HepG2 (cell line): ENCODE measurements around the gene ILKAP. TPM values are rescaled to one million over a fixed set of nuclear protein-coding genes. Genes with fewer than 3 reads are reported as not detected.

ENCODE experiments used
- CEBPG ChIP-seq: IDR thresholded peaks from 2 replicates; pipeline ENCODE4 v1.6.1; 2016
- E2F2 ChIP-seq: sonication (generic); formaldehyde crosslinking; IDR thresholded peaks from 2 replicates; pipeline ENCODE4 v1.4.0; 2020; ENCODE audit warnings: missing genetic modification reagents, borderline replicate concordance
- KDM4B ChIP-seq: sonication (generic); formaldehyde crosslinking; IDR thresholded peaks from 2 replicates; pipeline ENCODE4 v1.4.0; 2020; ENCODE audit warnings: missing genetic modification reagents
- NCOR1 ChIP-seq: fragments of 200-600 bp; sonication (generic); IDR thresholded peaks from 2 replicates; pipeline ENCODE4 v1.7.0; 2017; ENCODE audit warnings: antibody characterized with exemption, low read length, borderline replicate concordance
- NR2F6 ChIP-seq, 2 experiments: IDR thresholded peaks; 2 replicates each; pipeline ENCODE4 v1.6.1; 2016; ENCODE audit warnings: antibody characterized with exemption in 1 of 2, mild to moderate bottlenecking in 1 of 2
- PCBP1 ChIP-seq: fragments of 200-400 bp; formaldehyde crosslinking; IDR thresholded peaks from 2 replicates; pipeline ENCODE4 v1.6.1; 2017; ENCODE audit warnings: mild to moderate bottlenecking, low read depth, low read length, borderline replicate concordance
- RFX3 ChIP-seq: IDR thresholded peaks from 2 replicates; pipeline ENCODE4 v1.6.1; 2016; ENCODE audit warnings: missing biosample characterization, missing genetic modification reagents
- SIX1 ChIP-seq: sonication (generic); formaldehyde crosslinking; IDR thresholded peaks from 2 replicates; pipeline ENCODE4 v1.4.0; 2020; ENCODE audit warnings: missing genetic modification reagents, borderline replicate concordance
- ZBTB2 ChIP-seq: sonication (generic); formaldehyde crosslinking; IDR thresholded peaks from 2 replicates; pipeline ENCODE4 v1.8.0; 2022; ENCODE audit warnings: low read depth, missing genetic modification reagents
- ZKSCAN8 ChIP-seq: IDR thresholded peaks from 2 replicates; pipeline ENCODE4 v1.6.1; 2016; ENCODE audit warnings: borderline replicate concordance, missing genetic modification reagents, missing compliant biosample characterization
- ZNF530 ChIP-seq: sonication (generic); formaldehyde crosslinking; IDR thresholded peaks from 2 replicates; pipeline ENCODE4 v1.5.0; 2020; ENCODE audit warnings: low read depth, mild to moderate bottlenecking, missing genetic modification reagents
- ZNF567 ChIP-seq: sonication (generic); formaldehyde crosslinking; IDR thresholded peaks from 2 replicates; pipeline ENCODE4 v1.8.1; 2023; ENCODE audit warnings: mild to moderate bottlenecking, missing genetic modification reagents, borderline replicate concordance
- ZNF790 ChIP-seq: sonication (generic); formaldehyde crosslinking; IDR thresholded peaks from 2 replicates; pipeline ENCODE4 v1.8.0; 2022; ENCODE audit warnings: missing genetic modification reagents, mild to moderate bottlenecking, borderline replicate concordance
- polyA plus RNA-seq, 8 experiments: library from polyadenylated mRNA; depleted of rRNA in 3 of 8; stranded (reverse) in 7 of 8; unstranded in 1 of 8; fragments of >200 nt; fragmentation: Illumina TruSeq in 4 of 8; extraction: Trizol in 4 of 8; gene quantifications; 2 replicates each; pipeline versions ENCODE4 v1.2.1 to v1.2.3, GENCODE V29; 2011 to 2016; ENCODE audit warnings: low read depth in 4 of 8, missing spikeins in 1 of 8, mixed read lengths in 1 of 8; ENCODE audit not compliant: insufficient read depth in 1 of 8
- total RNA-seq, 5 experiments: library from RNA; depleted of rRNA; stranded (reverse); fragments of >200 nt; fragmentation: Illumina TruSeq; extraction: Trizol; gene quantifications; 2 replicates each; pipeline ENCODE4 v1.2.3, GENCODE V29; 2016; ENCODE audit warnings: low read depth in 1 of 5
- TF ChIP-seq, protein P1 (sequence below): sonication (generic); IDR thresholded peaks from 2 replicates; pipeline ENCODE4 v1.6.1; 2016; ENCODE audit warnings: low read depth, borderline replicate concordance
- TF ChIP-seq, protein P2 (sequence below): IDR thresholded peaks from 2 replicates; pipeline ENCODE4 v1.6.1; 2016; ENCODE audit warnings: missing compliant biosample characterization, missing genetic modification reagents, borderline replicate concordance

ILKAP gene
- total and polyA plus RNA-seq, 2 of the 13 experiments (the other 11 are each of a cell fraction or from before 2014, with no cell fraction given): 29.6 to 33.1 TPM

DNA sequence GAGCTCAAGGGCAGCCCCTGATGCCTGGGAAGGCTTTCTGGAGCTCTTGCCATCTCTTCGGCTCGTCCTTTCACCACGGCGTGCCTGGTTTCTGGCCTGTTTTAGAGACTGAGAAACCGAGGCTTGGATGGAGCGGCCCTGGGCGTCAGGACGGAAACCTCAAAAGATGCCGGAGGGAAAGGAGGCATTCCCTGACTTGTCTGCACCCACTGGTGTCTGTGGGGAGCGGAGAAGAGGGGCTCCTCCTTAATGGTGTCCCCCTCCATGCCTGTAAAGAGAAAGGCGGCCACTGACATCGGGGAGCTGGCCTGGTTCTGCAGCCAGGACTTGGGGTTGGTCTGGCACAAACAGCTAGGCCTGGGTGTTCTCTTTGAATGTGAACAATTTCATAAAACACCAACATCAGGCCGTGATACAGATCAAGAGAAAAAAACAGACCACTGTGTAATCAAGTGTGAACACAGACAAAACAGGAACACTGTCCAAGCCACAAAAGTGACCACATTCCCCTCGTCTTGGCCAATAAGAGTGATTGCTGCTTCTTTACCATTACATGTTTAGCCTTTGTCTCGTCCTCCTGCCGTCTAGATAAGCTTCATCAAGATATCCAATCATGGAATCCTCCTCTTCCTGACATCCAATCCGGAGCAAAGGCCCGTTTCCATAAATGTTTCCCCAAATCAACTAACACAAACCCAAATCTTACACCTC lies 633 bp upstream of the ILKAP start (continued):
- TF ChIP-seq, protein P1, sequence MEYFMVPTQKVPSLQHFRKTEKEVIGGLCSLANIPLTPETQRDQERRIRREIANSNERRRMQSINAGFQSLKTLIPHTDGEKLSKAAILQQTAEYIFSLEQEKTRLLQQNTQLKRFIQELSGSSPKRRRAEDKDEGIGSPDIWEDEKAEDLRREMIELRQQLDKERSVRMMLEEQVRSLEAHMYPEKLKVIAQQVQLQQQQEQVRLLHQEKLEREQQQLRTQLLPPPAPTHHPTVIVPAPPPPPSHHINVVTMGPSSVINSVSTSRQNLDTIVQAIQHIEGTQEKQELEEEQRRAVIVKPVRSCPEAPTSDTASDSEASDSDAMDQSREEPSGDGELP: no peak
- no peak for TF ChIP-seq ZKSCAN8
- TF ChIP-seq RFX3: no peak
- no peak for TF ChIP-seq E2F2 (CRISPR knock-in tag)
- no peak for TF ChIP-seq ZNF567 (CRISPR knock-in tag)
- no peak for TF ChIP-seq CEBPG (CRISPR knock-in tag)
- no peak for TF ChIP-seq ZBTB2 (CRISPR knock-in tag)
- TF ChIP-seq NCOR1: no peak
- TF ChIP-seq ZNF530 (CRISPR knock-in tag): no peak
- TF ChIP-seq PCBP1: no peak
- no peak for TF ChIP-seq NR2F6 (IDR thresholded peaks at IDR 0.05)
- TF ChIP-seq NR2F6 (CRISPR knock-in tag; IDR thresholded peaks at IDR 0.05): no peak
- no peak for TF ChIP-seq SIX1
- no peak for TF ChIP-seq ZNF790 (CRISPR knock-in tag)
- TF ChIP-seq, protein P2, sequence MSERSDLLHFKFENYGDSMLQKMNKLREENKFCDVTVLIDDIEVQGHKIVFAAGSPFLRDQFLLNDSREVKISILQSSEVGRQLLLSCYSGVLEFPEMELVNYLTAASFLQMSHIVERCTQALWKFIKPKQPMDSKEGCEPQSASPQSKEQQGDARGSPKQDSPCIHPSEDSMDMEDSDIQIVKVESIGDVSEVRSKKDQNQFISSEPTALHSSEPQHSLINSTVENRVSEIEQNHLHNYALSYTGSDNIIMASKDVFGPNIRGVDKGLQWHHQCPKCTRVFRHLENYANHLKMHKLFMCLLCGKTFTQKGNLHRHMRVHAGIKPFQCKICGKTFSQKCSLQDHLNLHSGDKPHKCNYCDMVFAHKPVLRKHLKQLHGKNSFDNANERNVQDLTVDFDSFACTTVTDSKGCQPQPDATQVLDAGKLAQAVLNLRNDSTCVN (CRISPR knock-in tag): peak; percentile 72; the same call in 1 of the 2 replicates
- no peak for TF ChIP-seq KDM4B (CRISPR knock-in tag)
- TF ChIP-seq, all 625 proteins: peak for 58
